DOHH2 (cell line): Measurements from ENCODE around the gene RASGRP3.

ENCODE experiments used
- H3F3A ChIP-seq: fragments of 200-600 bp; sonication (generic), shearing (Covaris generic); 2 replicates; pipeline ENCODE4 v1.6.0; 2016; ENCODE audit warnings: antibody characterized with exemption, mild to moderate bottlenecking; ENCODE audit not compliant: control insufficient read depth, insufficient read depth
- H3K27ac ChIP-seq: fragments of 200-600 bp; sonication (generic); 2 replicates; pipeline ENCODE4 v1.5.1; 2014; ENCODE audit warnings: low read depth, mild to moderate bottlenecking, low read length, moderate library complexity
- H3K27me3 ChIP-seq: fragments of 200-600 bp; sonication (generic); 2 replicates; pipeline ENCODE4 v1.6.1; 2014; ENCODE audit warnings: mild to moderate bottlenecking, low read length, mixed read lengths; ENCODE audit not compliant: control insufficient read depth
- H3K36me3 ChIP-seq: fragments of 200-600 bp; sonication (generic); 2 replicates; pipeline ENCODE4 v1.6.1; 2014; ENCODE audit warnings: mild to moderate bottlenecking, low read length, moderate library complexity, mixed read lengths; ENCODE audit not compliant: control insufficient read depth
- H3K4me1 ChIP-seq: fragments of 200-600 bp; sonication (generic); 2 replicates; pipeline ENCODE4 v1.6.1; 2014; ENCODE audit warnings: mild to moderate bottlenecking, low read length, mixed read lengths; ENCODE audit not compliant: control insufficient read depth
- H3K4me2 ChIP-seq: fragments of 200-600 bp; sonication (generic); 2 replicates; pipeline ENCODE4 v1.6.0; 2014; ENCODE audit warnings: mild to moderate bottlenecking, low read length, moderate library complexity
- H3K4me3 ChIP-seq: fragments of 200-600 bp; sonication (generic); 2 replicates; pipeline ENCODE4 v1.5.1; 2014; ENCODE audit warnings: mild to moderate bottlenecking, low read length, mixed read lengths
- H3K79me2 ChIP-seq: fragments of 200-600 bp; sonication (generic); 2 replicates; pipeline ENCODE4 v1.6.1; 2014; ENCODE audit warnings: mild to moderate bottlenecking, low read length, mixed read lengths; ENCODE audit not compliant: control insufficient read depth
- H3K9me2 ChIP-seq: fragments of 200-600 bp; sonication (generic); replicated peaks from 2 replicates; pipeline ENCODE4 v1.6.1; 2014; ENCODE audit warnings: mild to moderate bottlenecking, low read length, mixed read lengths; ENCODE audit not compliant: control insufficient read depth
- H3K9me3 ChIP-seq: fragments of 200-600 bp; sonication (generic); 2 replicates; pipeline ENCODE4 v1.6.1; 2014; ENCODE audit warnings: antibody characterized with exemption, low read length, mixed read lengths; ENCODE audit not compliant: control insufficient read depth, insufficient read depth
- H4K20me1 ChIP-seq: fragments of 200-600 bp; sonication (generic); 2 replicates; pipeline ENCODE4 v1.6.0; 2014; ENCODE audit warnings: low read depth, mild to moderate bottlenecking, antibody characterized with exemption, low read length, moderate library complexity; ENCODE audit not compliant: control insufficient read depth, insufficient read depth
- CTCF ChIP-seq: fragments of 200-600 bp; sonication (generic); IDR thresholded peaks from one replicate; pipeline ENCODE4 v1.5.1; 2014; ENCODE audit warnings: antibody characterized with exemption, mild to moderate bottlenecking, low read depth, low read length; ENCODE audit not compliant: poor library complexity, severe bottlenecking
- EZH2phosphoT487 ChIP-seq: fragments of 200-600 bp; sonication (generic); IDR thresholded peaks from 2 replicates; pipeline ENCODE4 v1.6.1; 2017; ENCODE audit warnings: borderline replicate concordance, mild to moderate bottlenecking, antibody characterized with exemption, low read length, moderate library complexity, mixed read lengths

The RASGRP3 gene

GRCh38 chr2:33561872-33562271 lies 85.4 kb downstream of the RASGRP3 start:
- TF ChIP-seq CTCF (no peak), EZH2phosphoT487 (no peak)
- no peak overlapping the region for H3K4me2 ChIP-seq
- H4K20me1 ChIP-seq, result no peaks in the 10 kb centered on the region
- no peaks in the 10 kb centered on the region for H3K27me3 ChIP-seq
- H3K27ac ChIP-seq, result no peak overlapping the region
- H3K9me2 ChIP-seq, result no peaks in the 10 kb centered on the region
- H3F3A ChIP-seq, result peaks cover 5% of the 10 kb centered on the region; the same call in 1 of the 2 replicates
- peaks cover 84% of the 10 kb centered on the region for H3K36me3 ChIP-seq
- no peaks in the 10 kb centered on the region for H3K79me2 ChIP-seq
- H3K4me1 ChIP-seq, result no peaks in the 10 kb centered on the region
- H3K4me3 ChIP-seq, result no peak overlapping the region
- H3K9me3 ChIP-seq, result no peaks in the 10 kb centered on the region

DNA sequence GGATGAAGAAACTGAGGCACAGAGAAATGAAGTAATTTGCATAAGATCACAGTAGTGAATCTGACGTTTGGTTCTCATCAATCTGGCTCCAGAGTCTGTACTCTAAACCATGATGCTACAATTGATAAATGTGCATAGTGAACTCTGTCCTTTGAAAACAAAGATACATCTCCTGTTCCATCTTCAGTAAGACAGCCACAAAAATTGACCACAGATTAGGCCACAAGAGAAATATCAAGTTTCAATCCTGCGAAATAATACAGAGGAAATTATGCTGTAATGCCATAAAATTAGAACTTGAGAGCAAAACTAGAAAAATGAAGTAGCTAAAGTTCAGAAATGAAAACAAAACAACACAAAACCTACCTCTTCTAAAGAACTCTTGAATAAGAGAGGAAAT lies 94.2 kb downstream of the RASGRP3 start:
- no peaks in the 10 kb centered on the region for H3K9me3 ChIP-seq
- H3K9me2 ChIP-seq, result no peaks in the 10 kb centered on the region
- peaks cover 29% of the 10 kb centered on the region for H3F3A ChIP-seq
- no peak overlapping the region for H3K4me3 ChIP-seq
- H3K4me1 ChIP-seq, result 0 out of 2 replicates have a peak, but pooled peaks cover 3% of the 10 kb centered on the region
- no peaks in the 10 kb centered on the region for H3K27me3 ChIP-seq
- TF ChIP-seq CTCF, result no peak
- no peak for TF ChIP-seq EZH2phosphoT487
- H3K4me2 ChIP-seq, result no peak overlapping the region
- H3K79me2 ChIP-seq, result no peaks in the 10 kb centered on the region
- no peaks in the 10 kb centered on the region for H4K20me1 ChIP-seq
- H3K27ac ChIP-seq, result no peak overlapping the region
- peaks cover 4% of the 10 kb centered on the region; the same call in 1 of the 2 replicates for H3K36me3 ChIP-seq

DNA sequence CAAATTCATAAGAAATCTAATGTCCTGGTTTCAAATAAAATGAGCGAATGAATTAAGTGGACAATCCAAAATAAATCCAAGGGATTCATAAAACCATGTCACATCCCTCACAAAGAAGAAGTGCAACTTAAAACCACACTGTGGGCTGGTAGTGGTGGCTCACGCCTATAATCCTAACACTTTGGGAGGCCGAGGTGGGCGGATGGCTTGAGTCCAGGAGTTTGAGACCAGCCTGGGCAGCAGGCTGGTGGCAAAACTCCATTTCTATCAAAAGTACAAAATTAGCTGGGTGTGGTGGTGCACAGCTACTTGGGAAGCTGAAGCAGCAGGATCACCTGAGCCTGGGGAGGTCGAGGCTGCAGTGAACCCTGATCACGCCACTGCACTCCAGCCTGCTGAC lies 97.2 kb downstream of the RASGRP3 start:
- Histone ChIP-seq H3K9me2 (no peaks in the 10 kb centered on the region), H3F3A (peaks cover 25% of the 10 kb centered on the region), H3K4me2 (no peak overlapping the region), H3K27me3 (no peaks in the 10 kb centered on the region), H3K27ac (no peak overlapping the region), H3K4me3 (no peak overlapping the region), H3K9me3 (no peaks in the 10 kb centered on the region), H4K20me1 (no peaks in the 10 kb centered on the region), H3K4me1 (peaks cover 7% of the 10 kb centered on the region), H3K36me3 (no peaks in the 10 kb centered on the region), H3K79me2 (no peaks in the 10 kb centered on the region)
- TF ChIP-seq EZH2phosphoT487 (no peak), CTCF (no peak)
